Esophagus muscularis mucosa (tissue), 2 donors: ENCODE measurements around the gene OTUD4.
"Not testable (repeated sequence)": the region's sequence is repeated elsewhere in the genome, so short reads cannot be mapped to it uniquely, and the experiment has no call there.

Experiments
- POLR2A ChIP-seq: fragments of 450-650 bp; IDR thresholded peaks from one replicate; pipeline ENCODE4 v1.6.1; 2017; ENCODE audit warnings: antibody characterized with exemption, moderate library complexity, mild to moderate bottlenecking, low read depth
- POLR2AphosphoS5 ChIP-seq, 2 donors: sonication (generic); formaldehyde crosslinking; IDR thresholded peaks; one replicate each; pipeline ENCODE4 v1.6.1; 2017; ENCODE audit warnings: antibody characterized with exemption in 2 of 2

DNA sequence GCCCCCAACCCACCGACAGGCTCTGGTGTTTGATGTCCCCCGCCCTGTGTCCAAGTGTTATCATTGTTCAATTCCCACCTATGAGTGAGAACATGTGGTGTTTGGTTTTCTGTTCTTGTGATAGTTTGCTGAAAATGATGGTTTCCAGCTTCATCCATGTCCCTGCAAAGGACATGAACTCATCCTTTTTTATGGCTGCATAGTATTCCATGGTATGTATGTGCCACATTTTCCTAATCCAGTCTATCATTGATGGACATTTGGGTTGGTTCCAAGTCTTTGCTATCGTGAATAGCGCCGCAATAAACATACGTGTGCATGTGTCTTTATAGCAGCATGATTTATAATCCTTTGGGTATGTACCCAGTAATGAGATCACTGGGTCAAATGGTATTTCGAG lies 42.8 kb upstream of the OTUD4 start:
- not testable (repeated sequence) for TF ChIP-seq POLR2A; POLR2AphosphoS5 (IDR thresholded peaks at IDR 0.05)
